ENCODE results near the gene GTSE1.

DNA sequence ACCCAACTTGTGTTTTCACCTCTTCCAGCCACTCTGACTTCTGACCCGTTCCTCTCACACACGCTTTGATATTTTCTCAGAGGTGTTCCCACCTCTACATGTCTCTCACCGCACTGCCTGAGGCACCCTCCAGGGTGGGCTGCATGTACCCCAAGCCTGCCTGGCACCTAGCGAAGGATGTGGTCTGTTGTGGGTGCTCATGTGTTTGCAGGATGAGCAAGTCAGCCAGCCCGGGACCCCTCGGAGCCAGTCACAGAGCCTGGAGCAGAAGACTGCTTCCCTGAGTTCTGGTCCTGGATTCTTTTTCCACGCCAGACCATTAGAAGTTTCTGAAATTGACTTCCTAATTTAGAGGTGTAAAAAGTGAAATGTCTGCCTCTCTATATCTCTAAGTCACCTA, 3.8 kb downstream of the GTSE1 start:
- TF ChIP-seq, protein P1, sequence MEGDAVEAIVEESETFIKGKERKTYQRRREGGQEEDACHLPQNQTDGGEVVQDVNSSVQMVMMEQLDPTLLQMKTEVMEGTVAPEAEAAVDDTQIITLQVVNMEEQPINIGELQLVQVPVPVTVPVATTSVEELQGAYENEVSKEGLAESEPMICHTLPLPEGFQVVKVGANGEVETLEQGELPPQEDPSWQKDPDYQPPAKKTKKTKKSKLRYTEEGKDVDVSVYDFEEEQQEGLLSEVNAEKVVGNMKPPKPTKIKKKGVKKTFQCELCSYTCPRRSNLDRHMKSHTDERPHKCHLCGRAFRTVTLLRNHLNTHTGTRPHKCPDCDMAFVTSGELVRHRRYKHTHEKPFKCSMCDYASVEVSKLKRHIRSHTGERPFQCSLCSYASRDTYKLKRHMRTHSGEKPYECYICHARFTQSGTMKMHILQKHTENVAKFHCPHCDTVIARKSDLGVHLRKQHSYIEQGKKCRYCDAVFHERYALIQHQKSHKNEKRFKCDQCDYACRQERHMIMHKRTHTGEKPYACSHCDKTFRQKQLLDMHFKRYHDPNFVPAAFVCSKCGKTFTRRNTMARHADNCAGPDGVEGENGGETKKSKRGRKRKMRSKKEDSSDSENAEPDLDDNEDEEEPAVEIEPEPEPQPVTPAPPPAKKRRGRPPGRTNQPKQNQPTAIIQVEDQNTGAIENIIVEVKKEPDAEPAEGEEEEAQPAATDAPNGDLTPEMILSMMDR (IDR thresholded peaks at IDR 0.05): no peak
- no peak for TF ChIP-seq POLR2AphosphoS5 (IDR thresholded peaks at IDR 0.05)
